GM12878 (cell line): Measurements from ENCODE around the gene NFASC. TPM values are rescaled to one million over a fixed set of nuclear protein-coding genes. Genes with fewer than 3 reads are reported as not detected.

Experiments
- ATAC-seq: fragments of 200-7000 bp; cut with Tn5 transposase; 3 replicates; pipeline ENCODE4 v1.9.1; 2020; ENCODE audit warnings: mild to moderate bottlenecking, moderate library complexity
- BruUV-seq: library from RNA; stranded (reverse); fragments of 400-500 nt; replicated peaks from 2 replicates; lab custom pipeline; 2021; lab: Mats Ljungman, UMichigan
- CTCF ChIA-PET: fragments of 300-600 bp; sonication (Branson Sonifier 250); formaldehyde crosslinking; extraction: SDS; loops from one replicate; lab custom pipeline; 2021; ENCODE audit warnings: inconsistent platforms; lab: Yijun Ruan, JAX
- POLR2A ChIA-PET: fragments of 350-600 bp; formaldehyde crosslinking; extraction: SDS; loops from one replicate; lab custom pipeline; 2021; ENCODE audit warnings: inconsistent platforms; lab: Charles Lee
- RAD21 ChIA-PET: fragments of 300-600 bp; sonication (Branson Sonifier 250); formaldehyde crosslinking; loops from one replicate; lab custom pipeline; 2023; ENCODE audit warnings: antibody characterized with exemption; ENCODE audit not compliant: unreplicated experiment; lab: Charles Lee
- SMC1A ChIA-PET: fragments of 300-600 bp; sonication (Branson Sonifier 250); formaldehyde crosslinking; loops from one replicate; lab custom pipeline; 2023; ENCODE audit not compliant: unreplicated experiment, uncharacterized antibody; lab: Charles Lee
- DNase-seq: peaks from one replicate; pipeline ENCODE4 v3.0.0-alpha.2; 2011; ENCODE audit warnings: low read depth, low spot score
- FAIRE-seq: peaks from 3 replicates; lab custom pipeline; 2011; peaks lifted over from hg19 to GRCh38; lab: Jason Lieb, UNC
- H2AFZ ChIP-seq: 2 replicates; pipeline ENCODE4 v1.6.0; 2011; ENCODE audit warnings: low read depth, low read length, control low read depth; ENCODE audit not compliant: control insufficient read depth
- H3K27ac ChIP-seq: 2 replicates; pipeline ENCODE4 v1.5.1; 2011; ENCODE audit warnings: control low read depth; ENCODE audit not compliant: control insufficient read depth, insufficient read depth
- H3K27me3 ChIP-seq, 2 experiments: replicated peaks in 1 of 2; 2 replicates each; pipeline versions ENCODE4 v1.6.0 to v1.6.1; 2011; ENCODE audit warnings: low read length in 1 of 2; ENCODE audit not compliant: control insufficient read depth in 2 of 2, insufficient read depth in 2 of 2
- H3K36me3 ChIP-seq, 2 experiments: 2 replicates each; pipeline ENCODE4 v1.5.1; 2011; ENCODE audit warnings: low read length in 1 of 2; ENCODE audit not compliant: control insufficient read depth in 2 of 2, insufficient read depth in 2 of 2
- H3K4me1 ChIP-seq: 2 replicates; pipeline ENCODE4 v1.6.1; 2011; ENCODE audit warnings: mild to moderate bottlenecking, low read length, moderate library complexity, mixed read lengths; ENCODE audit not compliant: control insufficient read depth, insufficient read depth
- H3K4me2 ChIP-seq: 2 replicates; pipeline ENCODE4 v1.6.0; 2011; ENCODE audit warnings: control low read depth; ENCODE audit not compliant: control insufficient read depth, insufficient read depth
- H3K4me3 ChIP-seq: fragments of 200-600 bp; sonication (generic); 2 replicates; pipeline ENCODE4 v1.5.1; 2016
- H3K79me2 ChIP-seq: 2 replicates; pipeline ENCODE4 v1.6.0; 2011; ENCODE audit warnings: low read length; ENCODE audit not compliant: control insufficient read depth, insufficient read depth
- H3K9ac ChIP-seq: 2 replicates; pipeline ENCODE4 v1.8.0; 2011; ENCODE audit warnings: low read length, control low read depth, mixed read lengths; ENCODE audit not compliant: control insufficient read depth, insufficient read depth
- H3K9me3 ChIP-seq: replicated peaks from 3 replicates; pipeline ENCODE4 v1.5.1; 2011; ENCODE audit warnings: mild to moderate bottlenecking, low read length; ENCODE audit not compliant: control insufficient read depth, insufficient read depth
- H4K20me1 ChIP-seq: 2 replicates; pipeline ENCODE4 v1.6.0; 2011; ENCODE audit not compliant: control insufficient read depth, insufficient read depth
- CEBPB ChIP-seq, 2 experiments: fragments of 150-350 bp in 1 of 2; IDR thresholded peaks; 2 replicates each; pipeline ENCODE4 v1.6.1; 2012 to 2014; ENCODE audit warnings: low read depth in 2 of 2, low read length in 2 of 2, borderline replicate concordance in 1 of 2, inconsistent platforms in 1 of 2
- CREM ChIP-seq: IDR thresholded peaks from 2 replicates; pipeline ENCODE4 v1.6.1; 2014; ENCODE audit warnings: antibody characterized with exemption, low read depth
- EED ChIP-seq: sonication (generic); IDR thresholded peaks from 2 replicates; pipeline ENCODE4 v1.6.1; 2016; ENCODE audit warnings: antibody characterized with exemption, low read depth
- HCFC1 ChIP-seq: fragments of 150-350 bp; IDR thresholded peaks from 2 replicates; pipeline ENCODE4 v1.6.1; 2014; ENCODE audit warnings: low read length
- IRF3 ChIP-seq: fragments of 450-650 bp; IDR thresholded peaks from 2 replicates; pipeline ENCODE4 v1.6.1; 2014; ENCODE audit warnings: mild to moderate bottlenecking
- KDM1A ChIP-seq: fragments of 200-600 bp; sonication (generic); IDR thresholded peaks from 2 replicates; pipeline ENCODE4 v1.6.1; 2016; ENCODE audit warnings: borderline replicate concordance
- MYB ChIP-seq: fragments of 150-350 bp; IDR thresholded peaks from 2 replicates; pipeline ENCODE4 v1.6.1; 2014; ENCODE audit warnings: mild to moderate bottlenecking, low read depth, low read length, borderline replicate concordance
- NR2C2 ChIP-seq: IDR thresholded peaks from 2 replicates; pipeline ENCODE4 v1.6.1; 2011; ENCODE audit warnings: borderline replicate concordance, low read depth; ENCODE audit not compliant: control insufficient read depth, insufficient read length
- PAX8 ChIP-seq: fragments of 450-650 bp; IDR thresholded peaks from 2 replicates; pipeline ENCODE4 v1.6.1; 2017; ENCODE audit warnings: mild to moderate bottlenecking, moderate library complexity
- PBX3 ChIP-seq: IDR thresholded peaks from 2 replicates; pipeline ENCODE4 v1.6.1; 2011; ENCODE audit warnings: mild to moderate bottlenecking, low read depth, low read length, moderate library complexity; ENCODE audit not compliant: insufficient replicate concordance
- POLR2A ChIP-seq: IDR thresholded peaks from 2 replicates; pipeline ENCODE4 v1.6.1; 2011; ENCODE audit warnings: low read depth, mild to moderate bottlenecking, low read length
- RFX5 ChIP-seq: IDR thresholded peaks from 2 replicates; pipeline ENCODE4 v1.6.1; 2011; ENCODE audit warnings: low read depth, low read length, improper control_type of control experiment
- SKIL ChIP-seq: fragments of 450-650 bp; IDR thresholded peaks from 2 replicates; pipeline ENCODE4 v1.6.1; 2017; ENCODE audit warnings: mild to moderate bottlenecking, low read depth, inconsistent platforms; ENCODE audit not compliant: poor library complexity, severe bottlenecking
- STAT1 ChIP-seq: fragments of 450-650 bp; conservative IDR thresholded peaks from 2 replicates; pipeline ENCODE4 v1.6.1; 2014; ENCODE audit warnings: antibody characterized with exemption, mild to moderate bottlenecking
- YBX1 ChIP-seq: fragments of 450-650 bp; IDR thresholded peaks from 2 replicates; pipeline ENCODE4 v1.6.1; 2016; ENCODE audit warnings: antibody characterized with exemption
- YY1 ChIP-seq: IDR thresholded peaks from 2 replicates; pipeline ENCODE4 v1.6.1; 2011; ENCODE audit warnings: low read depth, mild to moderate bottlenecking, low read length
- ZNF217 ChIP-seq: fragments of 450-650 bp; IDR thresholded peaks from 2 replicates; pipeline ENCODE4 v1.6.1; 2017; ENCODE audit warnings: antibody characterized with exemption, mild to moderate bottlenecking
- ZNF24 ChIP-seq: fragments of 450-650 bp; IDR thresholded peaks from 2 replicates; pipeline ENCODE4 v1.6.1; 2017; ENCODE audit warnings: antibody characterized with exemption, mild to moderate bottlenecking
- ZNF274 ChIP-seq: IDR thresholded peaks from one replicate; pipeline ENCODE4 v1.8.0; 2011; ENCODE audit not compliant: insufficient read length, insufficient read depth
- WGBS: methylation state at CpG from one replicate; pipeline ENCODE4 v1.1.6; 2016; ENCODE audit warnings: low lambda C conversion rate; ENCODE audit not compliant: insufficient replicate concordance, insufficient coverage; ENCODE audit errors: missing lambda C conversion rate; 5-methylcytosine and 5-hydroxymethylcytosine counted together
- in situ Hi-C: fragments of 300-500 bp; cut with MboI; formaldehyde crosslinking; loops from 9 replicates; pipeline ENCODE4 v1.14.3; 2018; ENCODE audit warnings: mixed read lengths
- intact Hi-C: fragments of 100-400 bp; cut with micrococcal nuclease; formaldehyde crosslinking; loops from one replicate; pipeline ENCODE4 v1.14.2; 2022; ENCODE audit not compliant: unreplicated experiment
- polyA plus RNA-seq, 11 experiments: library from polyadenylated mRNA; depleted of rRNA in 4 of 11; unstranded in 6 of 11; stranded (reverse) in 5 of 11; fragments of >200 nt; fragmentation: Nextera tagmentation in 4 of 11; fragmentation: Illumina TruSeq in 1 of 11; extraction: Ambion mirVana in 4 of 11; extraction: Trizol in 1 of 11; gene quantifications; 1 replicate in 1 of 11; 2 replicates in 10 of 11; pipeline versions ENCODE4 v1.2.1 to v1.2.3, GENCODE V29; 2011 to 2016; ENCODE audit warnings: inconsistent platforms in 2 of 11, missing spikeins in 2 of 11, low read depth in 1 of 11
- total RNA-seq, 4 experiments: library from RNA; depleted of rRNA in 3 of 4; stranded (reverse); fragments of >200 nt in 3 of 4; fragmentation: Illumina TruSeq in 1 of 4; extraction: Trizol in 1 of 4; gene quantifications; 2 replicates each; pipeline versions ENCODE4 v1.2.1 to v1.2.3, GENCODE V29; 2013 to 2021
- TF ChIP-seq, protein P1 (sequence below): IDR thresholded peaks from 2 replicates; pipeline ENCODE4 v1.6.1; 2012; ENCODE audit warnings: low read depth, low read length, improper control_type of control experiment

NFASC gene
- total and polyA plus RNA-seq, 10 of the 15 experiments (the other 5 are each of a cell fraction or from before 2014, with no cell fraction given), result 0.04 to 0.31 (median 0.12) TPM; not detected in 4

DNA sequence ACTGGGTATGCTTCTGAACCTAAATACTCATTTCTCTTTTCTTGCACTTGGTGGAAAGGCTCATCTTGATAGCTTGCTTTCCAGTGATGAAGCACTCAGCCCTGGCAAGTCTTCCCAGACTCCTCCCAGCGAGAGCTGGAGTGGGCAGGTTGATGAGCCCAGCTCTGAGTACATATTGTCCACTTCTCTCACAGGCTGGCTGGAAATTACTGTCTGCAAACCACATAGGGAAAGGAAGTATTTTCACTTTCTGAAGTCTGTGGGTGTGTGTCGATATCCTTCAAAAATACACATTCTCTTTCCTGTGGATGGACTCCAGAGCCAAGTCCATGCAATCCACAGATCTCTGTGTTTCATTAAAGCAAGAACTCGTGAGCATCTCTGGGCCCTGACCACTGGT lies 133.7 kb downstream of the NFASC start (continued):
- TF ChIP-seq NR2C2 (no peak), ZNF217 (no peak)

DNA sequence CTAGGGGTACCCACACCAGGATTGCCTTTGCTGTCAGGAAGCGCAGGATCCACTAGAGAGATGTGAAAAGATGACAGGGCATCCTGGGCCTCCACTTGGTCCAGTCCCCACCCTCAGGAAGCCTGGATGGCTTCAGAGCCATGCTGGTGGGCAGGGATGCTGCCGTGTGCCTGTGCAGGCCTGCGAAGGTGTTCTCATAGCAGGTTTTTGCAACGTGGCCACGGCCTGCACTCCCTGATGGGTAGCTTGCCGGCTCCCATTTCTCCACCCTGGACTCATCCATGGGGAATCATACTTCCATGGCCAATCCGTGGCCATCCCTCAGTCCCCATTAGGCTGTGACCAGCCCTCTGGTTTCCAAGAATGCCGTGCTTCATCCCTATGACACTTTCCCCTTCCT lies 138.2 kb downstream of the NFASC start:
- Histone ChIP-seq H3K79me2 (no peaks in the 10 kb centered on the region), H3K4me1 (no peaks in the 10 kb centered on the region), H3K9ac (no peak overlapping the region), H3K27ac (no peak overlapping the region), H3K36me3 (no peaks in the 10 kb centered on the region), H2AFZ (no peak overlapping the region), H3K27me3 (peaks cover 0 to 9% of the 10 kb centered on the region in 2 experiments; a peak in 3 of 4 replicates), H3K4me2 (no peak overlapping the region), H3K9me3 (no peaks in the 10 kb centered on the region), H4K20me1 (no peaks in the 10 kb centered on the region), H3K4me3 (no peak overlapping the region)
- CTCF ChIA-PET, result no interaction called here
- intact Hi-C loops, result no loop called here
- ATAC-seq, result no peak
- RAD21 ChIA-PET, result no interaction called here
- POLR2A ChIA-PET, result no interaction called here
- TF ChIP-seq STAT1 (no peak), IRF3 (no peak), PAX8 (no peak), EED (no peak), CEBPB (IDR thresholded peaks at IDR 0.05; ENCODE audit: borderline replicate concordance in 1 of 2, low read depth in 2 of 2, low read length in 2 of 2) (no peak), ZNF24 (no peak), SKIL (no peak), POLR2A (no peak), ZNF274 (no peak), HCFC1 (no peak), KDM1A (no peak), RFX5 (no peak), YBX1 (no peak), CREM (no peak), MYB (no peak), PBX3 (no peak), YY1 (no peak)
- TF ChIP-seq, protein P1, sequence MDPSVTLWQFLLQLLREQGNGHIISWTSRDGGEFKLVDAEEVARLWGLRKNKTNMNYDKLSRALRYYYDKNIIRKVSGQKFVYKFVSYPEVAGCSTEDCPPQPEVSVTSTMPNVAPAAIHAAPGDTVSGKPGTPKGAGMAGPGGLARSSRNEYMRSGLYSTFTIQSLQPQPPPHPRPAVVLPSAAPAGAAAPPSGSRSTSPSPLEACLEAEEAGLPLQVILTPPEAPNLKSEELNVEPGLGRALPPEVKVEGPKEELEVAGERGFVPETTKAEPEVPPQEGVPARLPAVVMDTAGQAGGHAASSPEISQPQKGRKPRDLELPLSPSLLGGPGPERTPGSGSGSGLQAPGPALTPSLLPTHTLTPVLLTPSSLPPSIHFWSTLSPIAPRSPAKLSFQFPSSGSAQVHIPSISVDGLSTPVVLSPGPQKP, result no peak
- no peak for FAIRE-seq
- in situ Hi-C loops, result no loop called here
- no peak for DNase-seq
- no TSS peak for BruUV-seq
- WGBS, result 38% methylated on average over 8 of the region's 8 CpGs
- SMC1A ChIA-PET, result no interaction called here
